GM18502 (cell line): ENCODE measurements around the gene RIPPLY3.

Experiments used
- ATAC-seq: cut with Tn5 transposase; IDR thresholded peaks from one replicate; pipeline ENCODE4 v1.9.1; 2021; ENCODE audit warnings: mild to moderate bottlenecking; ENCODE audit not compliant: unreplicated experiment, poor library complexity

RIPPLY3 gene

DNA sequence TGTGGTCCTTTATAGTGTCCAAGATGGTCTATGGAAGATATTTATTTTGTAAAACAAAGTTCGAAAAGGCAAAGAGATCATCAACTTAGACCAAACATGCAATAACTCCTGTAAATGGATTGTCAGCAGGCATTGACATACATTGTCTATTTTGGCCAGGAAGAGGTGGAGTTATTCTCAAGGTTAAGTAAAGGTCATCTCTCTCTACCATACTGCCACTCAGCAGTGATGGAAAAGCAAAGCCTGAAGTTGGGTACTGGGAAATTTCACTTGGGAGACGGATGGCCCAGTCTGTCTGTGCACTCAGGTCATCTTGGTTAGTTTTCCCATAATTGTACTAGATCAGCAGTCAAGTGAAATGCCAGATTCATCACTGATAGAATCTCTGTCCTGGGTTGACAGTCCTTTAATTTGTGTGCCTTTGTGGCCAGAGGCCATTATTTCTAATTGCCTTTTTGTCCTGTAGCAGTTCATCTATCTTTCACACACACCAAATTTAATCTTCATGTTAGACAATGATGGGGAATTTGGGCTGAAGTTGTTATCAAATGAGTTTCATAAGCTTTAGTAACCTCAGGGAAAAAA lies 48.9 kb downstream of the RIPPLY3 start:
- no peak for ATAC-seq

DNA sequence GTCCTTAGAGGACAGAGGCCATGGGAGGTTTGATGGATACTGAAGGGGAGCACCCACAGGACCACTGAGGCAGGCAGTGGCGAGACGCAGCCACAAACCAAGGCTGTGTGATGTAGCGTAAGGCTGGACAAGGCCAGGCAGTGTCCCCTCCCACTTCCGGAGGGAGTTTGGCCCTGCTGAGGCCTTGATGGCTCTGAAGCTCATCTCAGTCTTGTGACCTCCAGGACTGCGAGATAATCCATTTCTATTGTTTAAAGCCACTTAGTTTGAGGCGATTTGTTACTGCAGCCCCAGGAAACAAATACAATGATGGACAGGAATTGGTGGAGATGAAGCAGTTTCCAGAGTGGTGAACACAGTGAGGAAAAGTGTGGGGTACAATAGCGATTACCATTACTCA lies 51.1 kb downstream of the RIPPLY3 start:
- no peak for ATAC-seq

DNA sequence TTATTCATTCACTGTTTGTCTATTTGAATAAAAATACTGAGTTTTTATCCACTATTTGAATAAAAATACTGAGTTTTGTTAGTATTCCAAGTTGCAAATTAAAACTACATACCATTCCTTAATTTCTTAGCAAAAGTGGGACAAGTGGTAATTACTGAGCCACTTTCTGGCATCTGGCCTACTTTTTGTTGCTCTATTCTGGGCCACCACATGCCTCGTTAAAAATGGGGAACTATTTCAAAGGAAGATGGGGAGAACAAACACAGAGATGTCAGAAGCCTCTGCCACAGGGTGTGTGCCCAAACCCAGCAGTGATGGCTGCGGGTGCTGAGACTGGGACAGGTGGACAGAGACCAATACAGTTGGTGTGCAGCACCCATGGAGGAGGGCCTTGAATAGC lies 51.8 kb downstream of the RIPPLY3 start:
- no peak for ATAC-seq

DNA sequence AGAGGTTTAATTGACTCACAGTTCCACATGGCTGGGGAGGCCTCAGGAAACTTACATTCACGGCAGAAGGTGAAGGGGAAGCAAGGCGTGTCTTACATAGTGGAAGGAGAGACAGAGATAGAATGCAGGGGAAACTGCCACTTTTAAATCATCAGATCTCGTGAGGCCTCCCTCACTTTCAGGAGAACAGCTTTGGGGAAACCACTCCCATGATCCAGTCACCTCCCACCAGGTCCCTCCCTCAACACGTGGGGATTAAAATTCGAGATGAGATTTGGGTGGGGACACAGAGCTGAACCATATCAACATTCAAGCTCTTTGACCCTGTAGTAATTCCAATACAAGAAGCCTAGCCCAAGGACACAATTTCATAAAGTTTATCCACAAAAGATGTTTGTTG lies 52.7 kb downstream of the RIPPLY3 start:
- no peak for ATAC-seq

DNA sequence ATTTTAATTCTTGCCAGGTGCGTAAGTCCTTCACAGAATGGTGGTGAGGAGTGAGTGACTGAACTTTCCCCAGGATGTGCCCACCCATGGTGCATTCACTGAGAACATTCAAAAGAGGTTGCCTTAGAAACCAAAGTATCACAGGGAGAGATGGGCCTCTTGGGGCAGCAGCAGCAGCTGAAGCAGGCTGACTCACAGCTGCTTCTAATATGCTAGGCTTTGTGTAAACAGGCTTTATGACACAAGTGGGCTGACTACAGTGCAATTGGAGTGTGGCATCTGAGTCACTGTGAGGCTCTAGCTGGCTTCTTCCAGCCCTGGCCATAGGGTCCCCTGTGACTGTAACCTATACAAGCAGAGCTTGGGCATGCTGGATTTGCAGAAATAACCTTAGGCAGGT lies 53.8 kb downstream of the RIPPLY3 start:
- ATAC-seq, result no peak

DNA sequence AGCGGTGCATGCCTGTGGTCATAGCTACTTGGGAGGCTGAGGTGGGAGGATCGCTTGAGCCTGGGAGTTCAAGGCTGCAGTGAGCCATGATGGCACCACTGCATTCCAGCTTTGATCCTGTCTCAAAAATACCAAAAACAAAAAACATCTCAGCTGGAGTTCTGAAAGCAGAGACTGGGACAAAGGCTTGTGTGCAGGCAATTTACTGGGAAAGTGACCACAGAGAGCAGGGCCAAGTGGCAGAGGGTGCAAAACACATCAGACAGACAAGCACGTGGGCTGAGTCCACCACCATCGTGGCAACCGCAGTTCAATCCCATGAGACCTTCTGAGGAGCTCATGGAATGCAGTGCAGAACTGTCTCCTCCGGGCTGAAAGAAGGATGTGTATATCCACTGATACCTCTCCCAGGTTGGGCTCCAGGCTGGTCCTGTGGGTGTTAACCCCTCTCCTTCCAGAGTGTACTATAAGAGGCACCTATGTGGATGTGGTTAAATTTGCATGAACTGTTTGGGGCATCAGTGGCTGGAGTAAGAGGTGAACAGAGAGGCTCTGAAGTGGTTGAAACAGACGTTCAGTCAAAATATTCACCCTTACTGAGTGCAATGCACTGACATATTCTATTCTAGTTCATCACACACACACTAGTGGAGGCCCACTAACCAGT lies 55.6 kb downstream of the RIPPLY3 start:
- no peak for ATAC-seq

DNA sequence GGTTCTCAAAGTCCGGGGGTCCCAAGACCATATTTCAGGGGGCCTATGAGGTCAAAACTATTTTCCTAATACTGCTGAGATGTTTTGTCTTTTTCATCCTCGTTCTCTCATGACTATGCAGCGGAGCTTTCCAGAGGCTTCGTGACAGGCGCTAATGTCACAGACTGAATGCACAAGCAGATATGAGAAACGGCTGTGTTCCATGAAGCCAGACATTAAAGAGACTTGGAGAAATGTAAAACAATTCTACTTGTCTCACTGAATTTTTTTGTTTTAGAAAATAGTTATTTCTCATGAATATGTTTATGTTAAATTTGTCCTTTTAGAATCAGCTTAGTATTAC lies 56.1 kb downstream of the RIPPLY3 start:
- no peak for ATAC-seq

DNA sequence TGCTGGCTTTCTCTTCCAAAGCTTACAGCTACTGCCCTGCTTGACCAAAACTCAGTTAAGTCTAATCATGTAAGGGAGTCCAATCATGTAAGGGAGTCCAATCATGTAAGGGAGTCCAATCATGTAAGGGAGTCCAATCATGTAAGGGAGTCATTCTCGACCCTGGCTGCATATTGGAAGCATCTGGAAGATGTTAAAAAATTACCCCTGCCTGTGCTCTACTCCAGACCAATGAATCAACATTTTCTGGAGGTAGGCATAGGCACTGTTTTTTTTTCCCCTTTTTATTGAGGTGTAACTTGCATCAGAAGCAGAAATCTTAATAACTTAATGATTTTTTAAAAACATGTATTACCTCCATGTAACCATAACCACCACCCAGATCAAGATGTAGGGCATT lies 56.9 kb downstream of the RIPPLY3 start:
- no peak for ATAC-seq

DNA sequence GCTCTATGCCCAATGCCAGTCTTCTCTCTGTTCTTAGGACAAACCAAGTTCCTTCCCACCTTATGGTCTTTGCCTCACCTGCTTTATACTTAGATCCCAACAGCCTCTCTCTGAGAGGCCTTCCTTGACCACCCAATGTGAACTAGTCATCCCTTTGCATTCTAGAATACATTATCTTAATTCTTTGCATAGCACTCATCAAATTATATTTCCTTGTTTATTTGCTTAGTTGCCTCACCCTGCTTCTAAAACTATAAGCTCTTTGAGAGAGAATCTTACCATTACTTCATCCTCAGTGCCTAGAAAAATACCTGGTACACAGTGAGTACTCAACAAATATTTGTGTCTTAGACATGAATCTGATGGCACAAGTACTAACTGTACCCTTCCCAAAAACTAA lies 58.3 kb downstream of the RIPPLY3 start:
- no peak for ATAC-seq

DNA sequence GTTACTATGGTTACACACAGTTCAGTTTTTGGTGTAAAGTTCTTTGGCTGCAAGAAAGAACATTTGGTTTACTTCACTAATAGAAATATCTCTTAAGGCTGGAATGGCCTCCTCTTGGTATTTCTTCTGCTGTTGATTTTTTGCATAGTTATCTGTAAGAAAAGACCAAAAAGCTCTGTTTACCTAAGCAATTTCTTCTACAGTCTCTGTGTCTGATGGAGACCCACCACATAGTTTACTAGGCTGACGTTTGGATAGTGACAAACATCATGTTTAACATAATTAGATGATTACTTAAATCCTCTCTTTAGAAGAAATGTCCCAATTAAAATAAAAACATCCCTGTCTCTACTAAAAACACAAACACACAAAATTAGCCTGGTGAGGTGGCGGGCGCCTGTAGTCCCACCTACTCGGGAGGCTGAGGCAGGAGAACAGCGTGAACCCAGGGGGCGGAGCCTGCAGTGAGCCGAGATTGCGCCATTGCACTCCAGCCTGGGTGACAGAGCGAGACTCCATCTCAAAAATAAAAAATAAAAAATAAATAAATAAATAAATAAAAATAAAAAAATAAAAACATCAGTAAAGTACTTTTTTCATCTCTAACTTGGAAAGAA lies 59.2 kb downstream of the RIPPLY3 start:
- no peak for ATAC-seq
